ENCODE measurements around the gene NLK. TPM values are rescaled to one million over a fixed set of nuclear protein-coding genes. Genes with fewer than 3 reads are reported as not detected.

Gene NLK
- total and polyA plus RNA-seq, 10 of the 15 experiments (the other 5 are each of a cell fraction or from before 2014, with no cell fraction given), result 5.0 to 22.9 (median 15.0) TPM

DNA sequence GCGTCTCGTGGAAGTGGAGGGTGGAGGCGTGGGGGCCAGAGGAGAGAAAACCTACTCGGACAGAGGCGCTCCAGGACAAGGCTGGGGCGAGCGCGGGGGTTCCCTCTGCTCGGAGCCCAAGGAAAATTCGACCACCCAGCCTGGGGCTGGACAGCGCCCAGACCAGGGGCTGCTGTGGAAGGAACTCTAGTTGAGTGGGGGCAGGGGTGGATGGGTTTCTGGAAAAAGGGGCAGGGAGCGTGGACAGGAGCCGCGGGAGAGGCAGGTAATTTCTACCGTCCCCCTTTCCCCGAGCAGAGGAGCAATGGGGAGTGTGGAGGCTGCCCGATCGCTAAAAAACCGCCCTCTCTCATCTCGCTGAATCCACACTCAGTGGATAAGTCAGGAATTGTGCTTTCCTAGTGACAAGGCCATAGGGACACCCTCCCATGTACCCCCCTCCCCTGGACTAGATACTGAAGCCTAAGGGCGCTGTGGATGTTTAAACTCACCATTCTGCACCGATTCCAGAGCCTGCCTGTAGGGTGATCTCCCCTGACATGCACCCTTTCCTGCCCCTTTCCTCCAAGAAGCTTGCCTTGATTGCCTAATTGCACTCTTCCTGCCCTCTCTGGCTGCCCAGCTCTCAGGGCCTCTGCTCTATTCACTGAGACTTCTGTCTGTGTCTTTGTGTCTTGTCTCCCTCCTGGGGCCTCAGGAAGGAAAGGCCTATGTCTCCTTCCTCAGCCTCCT lies 185.8 kb downstream of the NLK start:
- no peaks in the 10 kb centered on the region for H3K9me3 ChIP-seq (replicated peaks; ENCODE audit: control insufficient read depth, insufficient read depth, low read length)
- no peaks in the 10 kb centered on the region for H3K79me2 ChIP-seq (ENCODE audit: control insufficient read depth, insufficient read depth, low read length)
- intact Hi-C loops (cut with micrococcal nuclease; ENCODE audit: unreplicated experiment) (no loop called here), in situ Hi-C loops (cut with MboI) (no loop called here)
- CTCF ChIA-PET, result interaction anchor here (1.4 kb wide), 1 partner anchor 8 kb away, joined by 3 read pairs; no protein-coding TSS in a partner anchor
- H2AFZ ChIP-seq (ENCODE audit: control insufficient read depth, low read depth, low read length), result no peak overlapping the region
- DNase-seq (ENCODE audit: low read depth, low spot score) (no peak), ATAC-seq (peak; percentile 40; the same call in 2 of the 3 replicates), FAIRE-seq (no peak)
- TF ChIP-seq, protein P1, sequence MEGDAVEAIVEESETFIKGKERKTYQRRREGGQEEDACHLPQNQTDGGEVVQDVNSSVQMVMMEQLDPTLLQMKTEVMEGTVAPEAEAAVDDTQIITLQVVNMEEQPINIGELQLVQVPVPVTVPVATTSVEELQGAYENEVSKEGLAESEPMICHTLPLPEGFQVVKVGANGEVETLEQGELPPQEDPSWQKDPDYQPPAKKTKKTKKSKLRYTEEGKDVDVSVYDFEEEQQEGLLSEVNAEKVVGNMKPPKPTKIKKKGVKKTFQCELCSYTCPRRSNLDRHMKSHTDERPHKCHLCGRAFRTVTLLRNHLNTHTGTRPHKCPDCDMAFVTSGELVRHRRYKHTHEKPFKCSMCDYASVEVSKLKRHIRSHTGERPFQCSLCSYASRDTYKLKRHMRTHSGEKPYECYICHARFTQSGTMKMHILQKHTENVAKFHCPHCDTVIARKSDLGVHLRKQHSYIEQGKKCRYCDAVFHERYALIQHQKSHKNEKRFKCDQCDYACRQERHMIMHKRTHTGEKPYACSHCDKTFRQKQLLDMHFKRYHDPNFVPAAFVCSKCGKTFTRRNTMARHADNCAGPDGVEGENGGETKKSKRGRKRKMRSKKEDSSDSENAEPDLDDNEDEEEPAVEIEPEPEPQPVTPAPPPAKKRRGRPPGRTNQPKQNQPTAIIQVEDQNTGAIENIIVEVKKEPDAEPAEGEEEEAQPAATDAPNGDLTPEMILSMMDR (IDR thresholded peaks at IDR 0.05 in 2 of 3, conservative IDR thresholded peaks at IDR 0.05 in 1 of 3; ENCODE audit: control insufficient read depth in 2 of 3, extremely low read depth in 1 of 3, insufficient read depth in 1 of 3, low read depth in 3 of 3, low read length in 3 of 3), result 0 out of 6 replicates have a peak, but pooled peaks of 1 of the 3 experiments have one; percentile 13
- no peak for TF ChIP-seq RBBP5 (conservative IDR thresholded peaks at IDR 0.05)
- TF ChIP-seq, protein P2, sequence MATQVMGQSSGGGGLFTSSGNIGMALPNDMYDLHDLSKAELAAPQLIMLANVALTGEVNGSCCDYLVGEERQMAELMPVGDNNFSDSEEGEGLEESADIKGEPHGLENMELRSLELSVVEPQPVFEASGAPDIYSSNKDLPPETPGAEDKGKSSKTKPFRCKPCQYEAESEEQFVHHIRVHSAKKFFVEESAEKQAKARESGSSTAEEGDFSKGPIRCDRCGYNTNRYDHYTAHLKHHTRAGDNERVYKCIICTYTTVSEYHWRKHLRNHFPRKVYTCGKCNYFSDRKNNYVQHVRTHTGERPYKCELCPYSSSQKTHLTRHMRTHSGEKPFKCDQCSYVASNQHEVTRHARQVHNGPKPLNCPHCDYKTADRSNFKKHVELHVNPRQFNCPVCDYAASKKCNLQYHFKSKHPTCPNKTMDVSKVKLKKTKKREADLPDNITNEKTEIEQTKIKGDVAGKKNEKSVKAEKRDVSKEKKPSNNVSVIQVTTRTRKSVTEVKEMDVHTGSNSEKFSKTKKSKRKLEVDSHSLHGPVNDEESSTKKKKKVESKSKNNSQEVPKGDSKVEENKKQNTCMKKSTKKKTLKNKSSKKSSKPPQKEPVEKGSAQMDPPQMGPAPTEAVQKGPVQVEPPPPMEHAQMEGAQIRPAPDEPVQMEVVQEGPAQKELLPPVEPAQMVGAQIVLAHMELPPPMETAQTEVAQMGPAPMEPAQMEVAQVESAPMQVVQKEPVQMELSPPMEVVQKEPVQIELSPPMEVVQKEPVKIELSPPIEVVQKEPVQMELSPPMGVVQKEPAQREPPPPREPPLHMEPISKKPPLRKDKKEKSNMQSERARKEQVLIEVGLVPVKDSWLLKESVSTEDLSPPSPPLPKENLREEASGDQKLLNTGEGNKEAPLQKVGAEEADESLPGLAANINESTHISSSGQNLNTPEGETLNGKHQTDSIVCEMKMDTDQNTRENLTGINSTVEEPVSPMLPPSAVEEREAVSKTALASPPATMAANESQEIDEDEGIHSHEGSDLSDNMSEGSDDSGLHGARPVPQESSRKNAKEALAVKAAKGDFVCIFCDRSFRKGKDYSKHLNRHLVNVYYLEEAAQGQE (IDR thresholded peaks at IDR 0.05; ENCODE audit: low read depth, low read length), result no peak; the same call in 1 of the 2 replicates
- H3K36me3 ChIP-seq (ENCODE audit: control insufficient read depth in 2 of 2, insufficient read depth in 2 of 2, low read length in 1 of 2), result no peaks in the 10 kb centered on the region
- SMC1A ChIA-PET (ENCODE audit: uncharacterized antibody, unreplicated experiment), result no interaction called here
- peaks cover 0 to 9% of the 10 kb centered on the region in 2 experiments; a peak in 1 of 4 replicates for H3K27me3 ChIP-seq (replicated peaks in 1 of 2; ENCODE audit: control insufficient read depth in 2 of 2, insufficient read depth in 2 of 2, low read length in 1 of 2)
- RAD21 ChIA-PET (ENCODE audit: unreplicated experiment), result no interaction called here
- H3K4me2 ChIP-seq (ENCODE audit: control insufficient read depth, insufficient read depth), result no peak overlapping the region
- H3K4me1 ChIP-seq (ENCODE audit: control insufficient read depth, insufficient read depth, low read length), result no peaks in the 10 kb centered on the region
- no peaks in the 10 kb centered on the region for H4K20me1 ChIP-seq (ENCODE audit: control insufficient read depth, insufficient read depth)
- POLR2A ChIA-PET, result no interaction called here
- no peak overlapping the region for H3K9ac ChIP-seq (ENCODE audit: control insufficient read depth, insufficient read depth, low read length)
- 43% methylated on average over 21 of the region's 22 CpGs for WGBS (ENCODE audit: insufficient coverage, insufficient replicate concordance, low lambda C conversion rate, missing lambda C conversion rate)
- no TSS peak for BruUV-seq (replicated peaks)
- no peak overlapping the region for H3K27ac ChIP-seq (ENCODE audit: control insufficient read depth, insufficient read depth)
- no peak overlapping the region for H3K4me3 ChIP-seq

Measured in GM12878 (cell line).